OCI-LY3 (cell line): ENCODE measurements around the gene GNGT2.

ENCODE experiments used
- CTCF ChIP-seq: fragments of 200-600, 300-600 bp; sonication (generic); IDR thresholded peaks from 2 replicates; pipeline ENCODE4 v1.5.1; 2014; ENCODE audit warnings: antibody characterized with exemption, low read length, low read depth
- EZH2phosphoT487 ChIP-seq: fragments of 200-600 bp; shearing (Covaris generic); IDR thresholded peaks from 2 replicates; pipeline ENCODE4 v1.6.1; 2018; ENCODE audit warnings: antibody characterized with exemption, mixed run types, low read depth

GRCh38 chr17:49229805-49230600, 19.6 kb upstream of the GNGT2 start:
- TF ChIP-seq CTCF = no peak
- TF ChIP-seq EZH2phosphoT487 = no peak
